Stimulated activated naive B cell treated with anti-CD40 and anti-IgM and Interleukin-4, amounts not matched to agents 10 μg/mL and 1 μg/mL and 100 μg/mL, for 72 hours (primary cell): ENCODE data around the gene SRPRB.

Source experiments
- ATAC-seq, 2 donors: fragments of 150-1000 bp; cut with Tn5 transposase; replicated peaks; 2 replicates each; pipeline ENCODE4 v1.10.0; 2021; ENCODE audit warnings: moderate library complexity in 1 of 2
- DNase-seq: peaks from one replicate; pipeline ENCODE4 v3.0.0; 2021
- H3K27ac Mint-ChIP-seq: one replicate; pipeline ENCODE4 v1.8.0; 2022; ENCODE audit warnings: mild to moderate bottlenecking, mixed read lengths
- H3K27me3 Mint-ChIP-seq, 2 donors: one replicate each; pipeline ENCODE4 v1.8.0; 2022; ENCODE audit warnings: mixed read lengths in 2 of 2
- H3K36me3 Mint-ChIP-seq, 2 donors: one replicate each; pipeline ENCODE4 v1.8.0; 2022; ENCODE audit warnings: mixed read lengths in 2 of 2, mild to moderate bottlenecking in 1 of 2
- H3K4me1 Mint-ChIP-seq, 2 donors: one replicate each; pipeline ENCODE4 v1.8.0; 2022; ENCODE audit warnings: mixed read lengths in 2 of 2, mild to moderate bottlenecking in 1 of 2
- H3K4me3 Mint-ChIP-seq, 2 donors: one replicate each; pipeline ENCODE4 v1.8.0; 2022; ENCODE audit warnings: mild to moderate bottlenecking in 2 of 2, mixed read lengths in 2 of 2, moderate library complexity in 1 of 2
- H3K9me3 Mint-ChIP-seq, 2 donors: one replicate each; pipeline ENCODE4 v1.8.0; 2022; ENCODE audit warnings: mixed read lengths in 2 of 2, mild to moderate bottlenecking in 1 of 2

Gene SRPRB

GRCh38 chr3:133805702-133806475 is at the start of gene SRPRB:
Gene SRPRB, plus strand, starts transcription at chr3:133805815. Its CDS starts 34 bp downstream, at chr3:133805849.
- peaks cover 5 to 15% of the 10 kb centered on the region in 2 donors for H3K4me1 Mint-ChIP-seq
- peak within 1 kb of the TSS; percentile 99 for H3K27ac Mint-ChIP-seq
- peak within 1 kb of the TSS; percentile 94 to 95 for H3K4me3 Mint-ChIP-seq
- DNase-seq = peak; percentile 94
- peaks cover 3 to 18% of the 10 kb centered on the region in 2 donors for H3K36me3 Mint-ChIP-seq
- ATAC-seq = peak; percentile 98 to 99
- peaks cover 9 to 17% of the 10 kb centered on the region in 2 donors for H3K27me3 Mint-ChIP-seq
- H3K9me3 Mint-ChIP-seq = no peaks in the 10 kb centered on the region

GRCh38 chr3:133756716-133757694 is 48.6 kb upstream of the SRPRB start:
- peaks cover 17 to 34% of the 10 kb centered on the region in 2 donors for H3K27me3 Mint-ChIP-seq
- no peaks in the 10 kb centered on the region for H3K4me1 Mint-ChIP-seq

GRCh38 chr3:133757701-133758567 is 47.7 kb upstream of the SRPRB start:
- Mint-ChIP-seq H3K9me3 (no peaks in the 10 kb centered on the region), H3K27ac (no peak overlapping the region), H3K36me3 (no peaks in the 10 kb centered on the region), H3K4me1 (no peaks in the 10 kb centered on the region), H3K27me3 (peaks cover 17 to 34% of the 10 kb centered on the region in 2 donors), H3K4me3 (no peak overlapping the region)
- no peak for DNase-seq
- ATAC-seq = no peak

More at GRCh38 chr3:133756716-133757694, 48.6 kb upstream of the SRPRB start:
- no peak for ATAC-seq
- DNase-seq = no peak
- Mint-ChIP-seq H3K9me3 (no peaks in the 10 kb centered on the region), H3K4me3 (no peak overlapping the region), H3K36me3 (no peaks in the 10 kb centered on the region), H3K27ac (no peak overlapping the region)

- no peak for DNase-seq
- no peak overlapping the region for H3K4me3 Mint-ChIP-seq
- H3K9me3 Mint-ChIP-seq = no peaks in the 10 kb centered on the region
- no peaks in the 10 kb centered on the region for H3K4me1 Mint-ChIP-seq
- H3K27me3 Mint-ChIP-seq = peaks cover 19 to 35% of the 10 kb centered on the region in 2 donors
- H3K36me3 Mint-ChIP-seq = no peaks in the 10 kb centered on the region
- no peak overlapping the region for H3K27ac Mint-ChIP-seq
- ATAC-seq = no peak
Measured at GRCh38 chr3:133758568-133758928, 47.1 kb upstream of the SRPRB start.

- peaks cover 24 to 41% of the 10 kb centered on the region in 2 donors for H3K27me3 Mint-ChIP-seq
- H3K36me3 Mint-ChIP-seq = no peaks in the 10 kb centered on the region
- no peak overlapping the region for H3K4me3 Mint-ChIP-seq
- no peak for DNase-seq
- H3K9me3 Mint-ChIP-seq = no peaks in the 10 kb centered on the region
- no peaks in the 10 kb centered on the region for H3K4me1 Mint-ChIP-seq
- ATAC-seq = no peak
- H3K27ac Mint-ChIP-seq = no peak overlapping the region
Measured at GRCh38 chr3:133758964-133759739, 46.5 kb upstream of the SRPRB start.

- no peaks in the 10 kb centered on the region for H3K36me3 Mint-ChIP-seq
- ATAC-seq (no peak), DNase-seq (no peak)
- H3K27ac Mint-ChIP-seq = no peak overlapping the region
- H3K4me3 Mint-ChIP-seq = no peak overlapping the region
- H3K9me3 Mint-ChIP-seq = no peaks in the 10 kb centered on the region
- H3K27me3 Mint-ChIP-seq = peaks cover 24 to 43% of the 10 kb centered on the region in 2 donors
- H3K4me1 Mint-ChIP-seq = no peaks in the 10 kb centered on the region
Measured at GRCh38 chr3:133759740-133760305, 45.8 kb upstream of the SRPRB start.

GRCh38 chr3:133760916-133761315 is 44.7 kb upstream of the SRPRB start:
- no peaks in the 10 kb centered on the region for H3K36me3 Mint-ChIP-seq

GRCh38 chr3:133761605-133762484 is 43.8 kb upstream of the SRPRB start:
- Mint-ChIP-seq H3K4me1 (no peaks in the 10 kb centered on the region), H3K4me3 (no peak overlapping the region), H3K27me3 (peaks cover 26 to 39% of the 10 kb centered on the region in 2 donors), H3K9me3 (no peaks in the 10 kb centered on the region), H3K36me3 (no peaks in the 10 kb centered on the region), H3K27ac (no peak overlapping the region)
- DNase-seq = no peak
- ATAC-seq = no peak

More at GRCh38 chr3:133760916-133761315, 44.7 kb upstream of the SRPRB start:
- ATAC-seq (no peak), DNase-seq (no peak)
- no peaks in the 10 kb centered on the region for H3K9me3 Mint-ChIP-seq
- no peak overlapping the region for H3K4me3 Mint-ChIP-seq
- peaks cover 26 to 40% of the 10 kb centered on the region in 2 donors for H3K27me3 Mint-ChIP-seq
- H3K27ac Mint-ChIP-seq = no peak overlapping the region
- H3K4me1 Mint-ChIP-seq = no peaks in the 10 kb centered on the region

- H3K4me3 Mint-ChIP-seq = no peak overlapping the region
- ATAC-seq = no peak
- H3K27me3 Mint-ChIP-seq = peaks cover 22 to 33% of the 10 kb centered on the region in 2 donors
- no peaks in the 10 kb centered on the region for H3K4me1 Mint-ChIP-seq
- no peaks in the 10 kb centered on the region for H3K36me3 Mint-ChIP-seq
- DNase-seq = no peak
- no peaks in the 10 kb centered on the region for H3K9me3 Mint-ChIP-seq
- H3K27ac Mint-ChIP-seq = no peak overlapping the region
Measured at GRCh38 chr3:133762539-133762938, 43.1 kb upstream of the SRPRB start.

GRCh38 chr3:133763797-133764683 is 41.6 kb upstream of the SRPRB start:
- ATAC-seq = no peak
- Mint-ChIP-seq H3K9me3 (no peaks in the 10 kb centered on the region), H3K27me3 (peaks cover 16 to 21% of the 10 kb centered on the region in 2 donors), H3K4me3 (no peak overlapping the region), H3K27ac (no peak overlapping the region), H3K4me1 (no peaks in the 10 kb centered on the region), H3K36me3 (no peaks in the 10 kb centered on the region)
- DNase-seq = no peak

GRCh38 chr3:133765256-133765655 is 40.4 kb upstream of the SRPRB start:
- Mint-ChIP-seq H3K27ac (no peak overlapping the region), H3K9me3 (no peaks in the 10 kb centered on the region), H3K4me3 (no peak overlapping the region), H3K36me3 (no peaks in the 10 kb centered on the region), H3K4me1 (no peaks in the 10 kb centered on the region), H3K27me3 (peaks cover 15 to 17% of the 10 kb centered on the region in 2 donors)
- DNase-seq (no peak), ATAC-seq (no peak)
